Measurements from ENCODE around the gene CD302. TPM values are rescaled to one million over a fixed set of nuclear protein-coding genes. Genes with fewer than 3 reads are reported as not detected.
"Not testable (repeated sequence)": the region's sequence is repeated elsewhere in the genome, so short reads cannot be mapped to it uniquely, and the experiment has no call there.

The CD302 gene
- total RNA-seq, 1 donor from 2014 or later = 0.44 TPM

GRCh38 chr2:159737292-159737916 is 60.6 kb downstream of the CD302 start:
- Mint-ChIP-seq H3K27me3 (ENCODE audit: insufficient read depth) (no peaks in the 10 kb centered on the region), H3K27ac (no peak overlapping the region), H3K36me3 (ENCODE audit: low read depth) (peaks cover 44% of the 10 kb centered on the region), H3K4me1 (ENCODE audit: low read depth) (peaks cover 31% of the 10 kb centered on the region), H3K4me3 (no peak overlapping the region), H3K9me3 (no peaks in the 10 kb centered on the region)
- no peak for DNase-seq (ENCODE audit: low spot score)
- intact Hi-C loops (cut with micrococcal nuclease) = no loop called here

- Mint-ChIP-seq H3K4me3 (no peak overlapping the region), H3K4me1 (ENCODE audit: low read depth) (peaks cover 27% of the 10 kb centered on the region), H3K9me3 (no peaks in the 10 kb centered on the region), H3K36me3 (ENCODE audit: low read depth) (peaks cover 40% of the 10 kb centered on the region), H3K27ac (no peak overlapping the region), H3K27me3 (ENCODE audit: insufficient read depth) (no peaks in the 10 kb centered on the region)
- intact Hi-C loops (cut with micrococcal nuclease) = no loop called here
- no peak for DNase-seq (ENCODE audit: low spot score)
Measured at GRCh38 chr2:159736048-159736447, 62.0 kb downstream of the CD302 start.

GRCh38 chr2:159735648-159736047 is 62.4 kb downstream of the CD302 start:
- Mint-ChIP-seq H3K27me3 (ENCODE audit: insufficient read depth) (no peaks in the 10 kb centered on the region), H3K9me3 (no peaks in the 10 kb centered on the region), H3K36me3 (ENCODE audit: low read depth) (peaks cover 44% of the 10 kb centered on the region), H3K27ac (no peak overlapping the region), H3K4me3 (no peak overlapping the region), H3K4me1 (ENCODE audit: low read depth) (peaks cover 27% of the 10 kb centered on the region)
- intact Hi-C loops (cut with micrococcal nuclease) = no loop called here
- no peak for DNase-seq (ENCODE audit: low spot score)

- peaks cover 25% of the 10 kb centered on the region for H3K4me1 Mint-ChIP-seq (ENCODE audit: low read depth)
- H3K9me3 Mint-ChIP-seq = peaks cover 13% of the 10 kb centered on the region
- H3K27ac Mint-ChIP-seq = no peak overlapping the region
- intact Hi-C loops (cut with micrococcal nuclease) = no loop called here
- peaks cover 43% of the 10 kb centered on the region for H3K36me3 Mint-ChIP-seq (ENCODE audit: low read depth)
- DNase-seq (ENCODE audit: low spot score) = no peak
- H3K27me3 Mint-ChIP-seq (ENCODE audit: insufficient read depth) = no peaks in the 10 kb centered on the region
- H3K4me3 Mint-ChIP-seq = no peak overlapping the region
Measured at GRCh38 chr2:159728629-159729028, 69.4 kb downstream of the CD302 start.

- intact Hi-C loops (cut with micrococcal nuclease) = loop anchor here (2.0 kb wide), 1 partner anchor 15 kb away; no protein-coding TSS in a partner anchor
- Mint-ChIP-seq H3K4me3 (no peak overlapping the region), H3K4me1 (ENCODE audit: low read depth) (peaks cover 47% of the 10 kb centered on the region), H3K27ac (no peak overlapping the region), H3K9me3 (peaks cover 13% of the 10 kb centered on the region), H3K36me3 (ENCODE audit: low read depth) (peaks cover 53% of the 10 kb centered on the region), H3K27me3 (ENCODE audit: insufficient read depth) (no peaks in the 10 kb centered on the region)
- no peak for DNase-seq (ENCODE audit: low spot score)
Measured at GRCh38 chr2:159725713-159726112, 72.3 kb downstream of the CD302 start.

GRCh38 chr2:159724795-159725572 is 73.0 kb downstream of the CD302 start:
- H3K36me3 Mint-ChIP-seq (ENCODE audit: low read depth) = peaks cover 54% of the 10 kb centered on the region
- H3K27me3 Mint-ChIP-seq (ENCODE audit: insufficient read depth); H3K4me3 Mint-ChIP-seq; H3K27ac Mint-ChIP-seq; DNase-seq (ENCODE audit: low spot score): not testable (repeated sequence)
- H3K4me1 Mint-ChIP-seq (ENCODE audit: low read depth) = peaks cover 53% of the 10 kb centered on the region
- peaks cover 13% of the 10 kb centered on the region for H3K9me3 Mint-ChIP-seq
- intact Hi-C loops (cut with micrococcal nuclease) = loop anchor here (2.0 kb wide), 1 partner anchor 16 kb away; no protein-coding TSS in a partner anchor

- H3K27ac Mint-ChIP-seq = no peak overlapping the region
- H3K4me3 Mint-ChIP-seq = no peak overlapping the region
- H3K36me3 Mint-ChIP-seq (ENCODE audit: low read depth) = peaks cover 56% of the 10 kb centered on the region
- DNase-seq (ENCODE audit: low spot score) = no peak
- no peaks in the 10 kb centered on the region for H3K27me3 Mint-ChIP-seq (ENCODE audit: insufficient read depth)
- peaks cover 13% of the 10 kb centered on the region for H3K9me3 Mint-ChIP-seq
- intact Hi-C loops (cut with micrococcal nuclease) = no loop called here
- peaks cover 56% of the 10 kb centered on the region for H3K4me1 Mint-ChIP-seq (ENCODE audit: low read depth)
Measured at GRCh38 chr2:159722580-159722979, 75.4 kb downstream of the CD302 start.

- peaks cover 63% of the 10 kb centered on the region for H3K36me3 Mint-ChIP-seq (ENCODE audit: low read depth)
Measured at GRCh38 chr2:159720676-159721075, 77.3 kb downstream of the CD302 start.

More at GRCh38 chr2:159720676-159721075, 77.3 kb downstream of the CD302 start:
- H3K4me3 Mint-ChIP-seq = no peak overlapping the region
- no peak overlapping the region for H3K27ac Mint-ChIP-seq
- H3K4me1 Mint-ChIP-seq (ENCODE audit: low read depth) = peaks cover 67% of the 10 kb centered on the region
- H3K9me3 Mint-ChIP-seq = peaks cover 12% of the 10 kb centered on the region
- no peaks in the 10 kb centered on the region for H3K27me3 Mint-ChIP-seq (ENCODE audit: insufficient read depth)
- no peak for DNase-seq (ENCODE audit: low spot score)
- intact Hi-C loops (cut with micrococcal nuclease) = no loop called here

Other genes with a start within 250 kb of the CD302 start
- gene BAZ2B, start 181.7 kb downstream of the CD302 start, total RNA-seq = 3.2 and 3.9 TPM in 2 replicates
- 76.5 and 80.3 TPM in 2 replicates for gene MARCHF7, start 85.7 kb downstream of the CD302 start, total RNA-seq
- 50.6 and 53.5 TPM in 2 replicates for gene LY75, start 106.5 kb upstream of the CD302 start, total RNA-seq

Data from activated T-helper 1 cell treated with anti-CD3 and anti-CD28 coated beads, Interleukin-12 subunit alpha, Interleukin-12 subunit beta, Interleukin-2, Interleukin-4 antibody, amounts not matched to agents 30 ng/mL and 10 ng/mL and 1 ng/mL, durations not matched to agents 14 hours and 24 hours and 36 hours (primary cell).